ENCODE results near the gene FBXO2.

- TF ChIP-seq POLR2A (IDR thresholded peaks at IDR 0.05; ENCODE audit: low read depth, low read length) (no peak), TAF1 (IDR thresholded peaks at IDR 0.05; ENCODE audit: borderline replicate concordance, low read depth, low read length) (no peak), POLR2AphosphoS5 (IDR thresholded peaks at IDR 0.05; ENCODE audit: low read depth, low read length) (no peak)
Observed at GRCh38 chr1:11600836-11601235, 53.4 kb downstream of the FBXO2 start.
